ENCODE data around the gene IGFL2.

GRCh38 chr19:46195104-46195503, 47.1 kb downstream of the IGFL2 start:
- TF ChIP-seq, protein P1, sequence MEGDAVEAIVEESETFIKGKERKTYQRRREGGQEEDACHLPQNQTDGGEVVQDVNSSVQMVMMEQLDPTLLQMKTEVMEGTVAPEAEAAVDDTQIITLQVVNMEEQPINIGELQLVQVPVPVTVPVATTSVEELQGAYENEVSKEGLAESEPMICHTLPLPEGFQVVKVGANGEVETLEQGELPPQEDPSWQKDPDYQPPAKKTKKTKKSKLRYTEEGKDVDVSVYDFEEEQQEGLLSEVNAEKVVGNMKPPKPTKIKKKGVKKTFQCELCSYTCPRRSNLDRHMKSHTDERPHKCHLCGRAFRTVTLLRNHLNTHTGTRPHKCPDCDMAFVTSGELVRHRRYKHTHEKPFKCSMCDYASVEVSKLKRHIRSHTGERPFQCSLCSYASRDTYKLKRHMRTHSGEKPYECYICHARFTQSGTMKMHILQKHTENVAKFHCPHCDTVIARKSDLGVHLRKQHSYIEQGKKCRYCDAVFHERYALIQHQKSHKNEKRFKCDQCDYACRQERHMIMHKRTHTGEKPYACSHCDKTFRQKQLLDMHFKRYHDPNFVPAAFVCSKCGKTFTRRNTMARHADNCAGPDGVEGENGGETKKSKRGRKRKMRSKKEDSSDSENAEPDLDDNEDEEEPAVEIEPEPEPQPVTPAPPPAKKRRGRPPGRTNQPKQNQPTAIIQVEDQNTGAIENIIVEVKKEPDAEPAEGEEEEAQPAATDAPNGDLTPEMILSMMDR (IDR thresholded peaks at IDR 0.05), result no peak
- TF ChIP-seq POLR2A (IDR thresholded peaks at IDR 0.05), result no peak
